NCI-H82 (cell line): ENCODE results near the gene TRMT44.
"Not testable (repeated sequence)": the region's sequence is repeated elsewhere in the genome, so short reads cannot be mapped to it uniquely, and the experiment has no call there.

Experiments
- DNase-seq: peaks from one replicate; lab custom pipeline; 2025; lab: John Stamatoyannopoulos, UW

Gene TRMT44

GRCh38 chr4:8469550-8469949 lies 29.0 kb downstream of the TRMT44 start:
- DNase-seq = no peak

- DNase-seq = no peak
Observed at GRCh38 chr4:8470451-8471024, 30.0 kb downstream of the TRMT44 start.

- no peak for DNase-seq
Observed at GRCh38 chr4:8471211-8471875, 30.8 kb downstream of the TRMT44 start.

DNA sequence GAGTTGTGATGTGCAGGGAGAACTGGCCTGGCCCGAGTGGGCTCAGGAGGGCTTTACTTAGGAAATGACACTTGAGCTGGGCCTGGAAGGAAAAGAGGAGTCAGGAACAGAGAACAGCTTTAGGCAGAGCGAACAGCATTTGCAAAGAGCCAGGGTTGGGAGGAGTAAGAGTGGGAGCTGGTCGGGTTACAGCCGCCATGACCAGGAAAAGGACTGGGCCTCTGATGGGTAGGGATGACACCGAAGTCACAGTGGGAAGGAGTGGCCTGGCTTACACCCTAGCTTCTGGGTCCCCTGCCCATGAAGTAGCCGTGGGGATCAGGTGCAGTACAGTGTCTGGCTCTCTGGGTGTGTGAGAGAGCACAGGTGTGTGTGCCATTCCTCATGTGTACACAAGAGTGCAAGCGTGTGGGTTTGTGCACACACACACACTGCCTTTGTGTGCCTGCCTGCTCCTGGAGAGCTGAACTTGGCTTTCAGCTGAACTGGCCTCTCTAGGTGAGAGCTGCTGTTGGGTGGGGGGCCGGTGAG lies 31.6 kb downstream of the TRMT44 start:
- DNase-seq = no peak

- no peak for DNase-seq
Observed at GRCh38 chr4:8472689-8473197, 32.2 kb downstream of the TRMT44 start.

DNA sequence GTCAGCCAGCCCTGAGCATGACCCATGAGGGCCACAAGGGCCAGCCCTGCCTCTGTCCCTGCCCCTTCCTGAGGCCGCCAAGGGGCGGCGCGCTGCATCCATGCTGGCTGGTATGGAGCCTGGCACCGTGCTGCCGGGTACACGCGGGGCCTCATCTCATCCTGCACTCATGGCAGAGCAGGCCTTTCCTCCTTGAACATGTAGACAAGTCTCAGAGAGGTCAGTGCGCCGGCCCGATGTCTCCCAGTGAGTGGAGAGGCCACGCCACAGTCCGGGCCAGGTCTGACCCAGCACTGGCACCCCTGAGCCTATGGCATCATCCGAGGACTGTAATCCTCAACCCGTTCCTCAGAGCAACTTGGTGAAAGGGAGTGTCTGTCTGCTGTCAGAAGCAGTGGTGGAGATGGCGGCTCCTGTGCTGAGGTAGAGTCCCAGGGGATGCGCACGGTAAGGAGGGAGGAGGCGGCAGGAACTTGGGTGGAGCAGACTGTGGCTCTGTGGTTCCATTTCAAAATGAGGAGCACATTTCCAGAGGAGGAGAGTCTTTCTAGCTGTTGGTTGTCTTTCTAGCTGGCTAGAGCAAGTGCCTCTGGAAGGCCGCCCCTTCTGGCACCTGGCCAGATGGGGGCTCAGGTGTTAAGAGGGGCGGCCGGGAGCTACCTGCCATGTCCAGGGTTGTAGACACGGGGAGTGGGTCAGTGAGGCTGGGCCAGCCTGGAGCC lies 32.8 kb downstream of the TRMT44 start:
- DNase-seq = no peak

DNA sequence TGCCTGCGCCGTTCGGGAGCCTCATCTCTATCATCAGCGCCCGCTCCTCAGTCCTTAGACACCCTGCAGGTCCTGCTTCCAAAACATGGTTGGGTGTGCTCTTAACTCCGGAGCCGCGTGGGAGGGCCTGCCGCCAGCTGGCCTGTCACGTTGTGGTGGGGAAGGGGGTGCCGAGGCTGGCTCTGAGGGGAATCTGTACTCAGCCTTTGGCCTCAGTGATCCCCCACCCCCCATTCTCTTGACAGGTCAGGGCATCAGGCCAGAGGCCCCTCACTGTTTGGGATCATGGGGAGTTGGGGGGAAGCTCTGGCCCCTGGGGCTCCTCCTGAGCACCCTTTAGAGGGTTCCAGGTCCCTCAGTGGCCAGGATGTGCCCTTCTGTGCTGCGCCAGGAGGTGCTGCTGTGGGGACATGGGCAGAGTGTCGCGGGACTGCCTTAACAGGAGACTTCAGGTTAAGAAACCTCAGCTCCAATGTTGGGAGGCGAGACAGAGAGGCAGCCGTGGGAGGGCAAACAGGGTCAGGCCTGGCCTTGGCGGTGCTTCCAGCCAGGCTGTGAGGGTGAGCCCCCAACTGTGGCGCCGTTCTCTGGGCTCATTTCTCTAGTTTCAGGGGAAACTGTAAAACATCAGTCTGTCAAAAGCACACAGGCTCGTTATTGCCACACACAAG lies 33.5 kb downstream of the TRMT44 start:
- DNase-seq = no peak

DNA sequence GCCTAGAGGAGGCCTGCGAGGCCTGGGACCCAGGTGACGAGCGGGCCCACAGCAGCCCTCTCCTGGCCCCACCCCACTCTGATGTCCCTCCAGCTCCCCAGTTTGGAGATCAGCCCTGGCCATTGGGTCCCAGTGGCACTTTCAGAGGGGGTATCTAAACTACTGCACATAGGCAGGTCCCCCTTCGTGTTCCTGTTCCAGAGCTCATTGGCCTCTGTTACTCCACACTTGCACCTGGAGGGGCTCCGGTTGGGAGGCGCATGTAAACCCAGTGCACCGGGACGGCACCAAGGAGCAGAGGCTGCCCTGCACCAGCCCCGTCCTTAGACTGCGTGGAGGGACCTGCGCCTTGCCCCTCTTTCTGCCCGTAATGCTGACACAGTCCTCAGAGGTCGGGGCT lies 34.3 kb downstream of the TRMT44 start:
- no peak for DNase-seq

DNA sequence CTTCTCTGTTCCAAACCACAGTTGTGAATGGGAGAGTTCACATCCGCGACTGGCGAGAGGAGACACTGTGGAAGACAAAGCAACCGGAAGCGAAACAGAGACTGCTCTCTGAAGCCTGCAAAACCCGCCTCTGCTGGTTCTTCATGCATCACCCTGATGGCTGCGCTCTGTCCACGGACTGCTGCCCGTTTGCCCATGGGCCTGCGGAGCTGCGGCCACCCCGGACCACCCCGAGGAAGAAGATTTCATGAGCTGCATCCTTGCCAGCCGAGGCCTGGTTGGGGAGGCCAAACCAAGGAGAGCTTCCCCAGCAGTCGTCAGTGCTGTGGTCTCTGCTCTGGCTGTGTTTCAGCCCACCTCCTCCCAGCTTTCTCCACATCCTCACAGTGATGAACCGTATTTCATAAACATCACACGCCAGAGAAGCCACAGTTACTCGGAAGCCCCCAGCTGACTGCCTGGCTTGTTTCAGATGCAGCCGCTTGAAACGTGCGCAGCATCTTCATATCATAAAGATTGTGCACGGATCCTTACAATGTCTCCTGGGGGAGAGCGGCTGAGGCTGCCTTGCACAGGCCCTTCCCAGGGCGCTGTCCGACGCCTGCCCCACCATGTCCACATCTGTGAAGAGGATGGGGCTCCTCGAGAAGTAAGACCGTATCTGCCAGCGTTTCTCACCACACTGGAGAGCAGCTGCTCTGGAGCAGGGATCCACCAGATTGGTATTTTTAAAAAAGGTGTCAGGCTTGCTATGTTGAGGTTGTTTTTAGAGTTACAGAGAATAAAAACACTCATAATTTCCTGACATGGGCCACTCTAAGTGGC lies 35.4 kb downstream of the TRMT44 start:
- no peak for DNase-seq

DNA sequence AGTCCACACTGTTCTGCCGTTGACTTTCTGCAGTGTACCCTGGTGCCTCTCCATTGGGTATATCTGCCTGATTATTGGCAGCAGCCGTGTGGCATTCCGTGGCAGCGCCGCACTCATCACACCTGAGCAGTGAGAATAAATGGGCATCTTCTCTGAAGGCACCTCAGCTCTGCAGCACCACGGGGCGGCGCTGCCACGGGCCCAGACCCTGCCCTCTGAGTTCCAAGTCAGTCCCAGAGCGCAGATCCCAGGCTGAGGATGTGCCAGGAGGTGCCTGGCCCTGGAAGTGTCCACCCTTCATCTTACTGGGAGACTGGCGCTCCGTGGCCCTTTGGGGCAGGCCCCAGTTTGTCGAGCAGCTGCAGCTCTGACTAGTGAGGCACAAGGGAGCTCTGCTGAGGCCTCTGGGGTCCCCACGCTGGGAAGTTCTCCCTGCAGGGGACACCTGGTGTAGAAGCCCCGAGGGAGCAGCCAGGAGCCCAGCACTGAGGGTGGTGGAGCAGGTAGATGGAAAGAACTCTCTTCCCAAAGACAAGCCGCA lies 36.6 kb downstream of the TRMT44 start:
- no peak for DNase-seq

DNA sequence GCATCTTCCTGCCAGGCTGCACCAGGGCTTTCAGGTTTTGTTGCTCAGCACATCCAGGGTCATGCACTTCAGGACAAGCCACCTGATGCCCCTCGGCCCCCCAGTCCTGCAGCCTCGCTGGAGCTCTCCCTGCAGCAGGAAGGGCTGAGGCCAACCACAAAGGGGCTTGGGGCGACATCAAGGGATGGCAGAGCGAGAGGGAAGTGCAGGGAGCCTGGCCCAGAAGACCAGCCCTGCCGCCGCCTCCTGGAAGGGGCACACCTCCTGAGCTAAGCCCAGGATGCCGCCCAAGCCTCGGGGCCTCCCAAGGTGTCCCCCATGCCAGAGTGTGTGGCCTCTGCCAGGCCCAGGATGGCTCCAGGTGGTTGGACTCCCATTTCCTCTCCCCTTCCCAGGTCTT lies 37.1 kb downstream of the TRMT44 start:
- no peak for DNase-seq

GRCh38 chr4:8478371-8478770 lies 37.8 kb downstream of the TRMT44 start:
- DNase-seq = no peak

- DNase-seq = no peak
Observed at GRCh38 chr4:8478801-8479744, 38.5 kb downstream of the TRMT44 start.

DNA sequence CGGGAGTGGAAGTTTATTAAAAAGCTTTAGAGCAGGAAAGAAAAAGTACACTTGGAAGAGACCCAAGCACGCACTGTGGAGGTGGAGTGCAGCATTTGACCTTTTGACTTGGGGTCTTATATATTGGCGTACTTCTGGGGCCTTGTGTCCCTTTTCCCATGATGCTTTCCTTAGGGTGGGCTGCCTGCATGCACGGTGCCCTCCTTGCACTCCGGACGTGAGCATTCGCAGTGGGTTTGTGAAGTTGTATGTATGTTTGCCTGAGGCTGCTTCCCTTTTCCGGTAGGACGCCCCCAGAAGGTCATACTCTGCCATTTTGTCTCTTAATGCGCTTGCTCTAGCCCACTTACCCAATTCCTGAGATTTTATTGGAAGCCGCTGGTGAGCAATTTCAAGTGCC lies 39.6 kb downstream of the TRMT44 start:
- DNase-seq = no peak

- peak; percentile 72 for DNase-seq
Observed at GRCh38 chr4:8486643-8487042, 46.1 kb downstream of the TRMT44 start.

DNA sequence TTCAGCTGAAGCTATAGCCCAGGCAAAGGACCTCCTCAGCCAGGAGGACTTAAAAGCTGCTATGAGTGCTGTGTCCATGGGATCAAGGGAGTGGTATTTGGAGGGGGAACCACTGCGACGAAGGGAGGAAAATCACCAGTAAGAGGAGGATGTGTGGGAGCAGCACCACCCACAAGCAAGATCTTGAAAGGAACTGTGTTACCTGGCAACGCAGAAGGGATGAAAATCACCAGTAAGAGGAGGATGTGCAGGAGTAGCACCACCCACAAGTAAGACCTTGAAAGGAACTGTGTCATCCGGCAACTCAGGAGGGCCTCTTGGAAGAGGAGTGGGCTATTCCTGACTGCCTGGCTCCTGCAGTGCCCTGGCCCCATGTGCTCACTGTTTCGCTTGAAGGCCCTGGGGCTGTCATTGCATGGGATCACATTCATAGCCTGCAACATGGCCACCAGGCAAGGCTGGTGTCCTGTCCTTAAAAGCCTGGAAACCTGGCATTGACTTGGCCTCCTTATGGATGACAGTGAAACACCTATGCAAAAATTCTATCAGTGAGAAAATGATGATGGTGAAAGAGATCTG lies 48.3 kb downstream of the TRMT44 start:
- DNase-seq = no peak

DNA sequence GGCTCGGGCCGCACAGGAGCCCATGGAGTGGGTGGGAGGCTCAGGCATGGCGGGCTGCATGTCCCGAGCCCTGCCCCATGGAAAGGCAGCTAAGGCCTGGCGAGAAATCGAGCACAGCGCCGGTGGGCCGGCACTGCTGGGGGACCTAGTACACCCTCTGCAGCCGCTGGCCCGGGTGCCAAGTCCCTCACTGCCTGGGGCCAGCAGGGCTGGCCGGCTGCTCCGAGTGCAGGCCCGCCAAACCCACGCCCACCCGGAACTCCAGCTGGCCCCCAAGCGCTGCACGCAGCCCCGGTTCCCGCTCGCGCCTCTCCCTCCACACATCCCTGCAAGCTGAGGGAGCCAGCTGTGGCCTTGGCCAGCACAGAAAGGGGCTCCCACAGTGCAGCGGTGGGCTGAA lies 50.9 kb downstream of the TRMT44 start:
- not testable (repeated sequence) for DNase-seq

GRCh38 chr4:8492174-8492573 lies 51.6 kb downstream of the TRMT44 start:
- DNase-seq = no peak

- no peak for DNase-seq
Observed at GRCh38 chr4:8493484-8493883, 52.9 kb downstream of the TRMT44 start.

DNA sequence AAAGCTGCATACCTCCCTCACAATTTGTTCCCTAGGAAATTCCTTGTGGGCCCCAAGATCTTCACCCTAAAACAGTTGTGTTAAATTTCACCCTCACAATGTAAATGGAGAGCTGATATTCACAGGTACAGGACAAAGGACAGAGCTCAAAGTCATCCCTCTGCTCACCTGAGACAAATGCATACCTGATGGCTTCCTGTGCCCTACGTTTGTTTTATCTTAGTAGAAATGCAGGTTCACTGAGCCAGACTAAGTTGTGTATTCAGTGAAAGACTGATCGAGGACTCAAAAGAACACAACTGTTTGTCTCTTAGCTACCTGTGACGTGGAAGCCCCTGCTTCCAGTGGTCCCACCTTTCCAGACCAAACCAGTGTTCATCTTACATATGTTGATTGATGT lies 53.6 kb downstream of the TRMT44 start:
- no peak for DNase-seq
